ENCODE results near the gene FRMD7. TPM values are rescaled to one million over a fixed set of nuclear protein-coding genes. Genes with fewer than 3 reads are reported as not detected.

The FRMD7 gene
- total and polyA plus RNA-seq, 2 of the 4 experiments (the other 2 are of a cell fraction) = not detected

DNA sequence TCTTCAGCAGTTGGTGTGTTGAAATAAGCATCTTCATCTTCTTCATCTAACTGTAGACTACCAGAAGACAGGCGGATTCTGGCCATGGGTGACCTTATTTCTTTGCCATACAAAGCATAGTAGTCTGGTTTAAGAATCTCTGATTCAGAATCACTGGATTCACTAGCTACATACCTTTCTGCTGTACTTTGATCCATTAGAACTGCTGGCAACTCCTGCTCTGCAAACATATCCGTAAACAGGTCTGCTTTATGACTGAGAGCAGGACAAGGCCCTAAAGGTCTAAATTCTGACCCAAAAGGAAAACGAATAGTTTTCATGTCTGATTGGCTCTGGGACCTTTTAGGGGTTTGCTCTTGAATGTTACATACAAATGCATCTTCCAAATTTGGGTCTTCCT is 49.9 kb downstream of the FRMD7 start:
- ChIA-PET CTCF (no interaction called here), POLR2A (ENCODE audit: unreplicated experiment) (no interaction called here)
- H4K8ac ChIP-seq (ENCODE audit: low read depth in 2 of 2, low read length in 2 of 2) = no peak overlapping the region
- H2BK120ac ChIP-seq (ENCODE audit: low read depth, low read length) = no peak overlapping the region
- no peaks in the 10 kb centered on the region for H3K36me3 ChIP-seq (ENCODE audit: control insufficient read depth, insufficient read depth, low read length)
- H3K9me1 ChIP-seq (ENCODE audit: insufficient read depth, low read length) = no peaks in the 10 kb centered on the region
- BruUV-seq (replicated peaks) = no TSS peak
- H3K9me3 ChIP-seq (ENCODE audit: control insufficient read depth, insufficient read depth, low read length) = no peaks in the 10 kb centered on the region
- no peak overlapping the region for H3K4me2 ChIP-seq (ENCODE audit: low read depth, low read length)
- H3K79me1 ChIP-seq (ENCODE audit: low read depth in 1 of 2, low read length in 2 of 2) = no peaks in the 10 kb centered on the region
- no peak overlapping the region for H2BK5ac ChIP-seq (ENCODE audit: low read depth, low read length, poor library complexity, severe bottlenecking)
- dilution Hi-C loops (cut with HindIII; ENCODE audit: low sequenced_read_pairs, unreplicated experiment) (no loop called here), in situ Hi-C loops (cut with MboI; ENCODE audit: low sequenced_read_pairs) (no loop called here), intact Hi-C loops (cut with micrococcal nuclease) (no loop called here)
- H2AFZ ChIP-seq (replicated peaks; ENCODE audit: low read length, poor library complexity) = no peak overlapping the region
- no peak for ATAC-seq (ENCODE audit: low read depth)
- no CpG with 5 or more reads among the region's 3 CpGs for WGBS, 2 experiments (ENCODE audit: extremely low coverage in 2 of 2, insufficient read length in 1 of 2)
- no peak overlapping the region for H3K4ac ChIP-seq (ENCODE audit: low read depth, low read length)
- peaks cover 9% of the 10 kb centered on the region for H3K27me3 ChIP-seq (ENCODE audit: control insufficient read depth, insufficient read depth, low read length)
- TF ChIP-seq RCOR1 (IDR thresholded peaks at IDR 0.05; ENCODE audit: insufficient replicate concordance, low read length) = no peak
- no peak overlapping the region for H3K23ac ChIP-seq (ENCODE audit: low read depth, low read length)
- no peak overlapping the region for H2AK9ac ChIP-seq (replicated peaks; ENCODE audit: low read depth, low read length, poor library complexity)
- no peak overlapping the region for H4K91ac ChIP-seq (ENCODE audit: insufficient read depth, low read depth, low read length)
- H4K5ac ChIP-seq (ENCODE audit: low read depth, low read length) = no peak overlapping the region
- no peak overlapping the region for H2AK5ac ChIP-seq (ENCODE audit: low read depth, low read length)
- no peaks in the 10 kb centered on the region for H3K4me1 ChIP-seq (ENCODE audit: control insufficient read depth, insufficient read depth, low read length)
- H3K27ac ChIP-seq (ENCODE audit: insufficient read depth, low read length) = no peak overlapping the region
- no peak for DNase-seq
- no peak overlapping the region for H3K18ac ChIP-seq (ENCODE audit: low read depth, low read length)
- no peak overlapping the region for H2BK20ac ChIP-seq (ENCODE audit: low read depth, low read length)
- no peak overlapping the region for H3K4me3 ChIP-seq (ENCODE audit: insufficient read depth, low read depth, low read length)
- no peak overlapping the region for H3K9ac ChIP-seq (ENCODE audit: low read depth, low read length)
- no peak overlapping the region for H2BK15ac ChIP-seq (ENCODE audit: low read depth, low read length)
- H4K20me1 ChIP-seq (ENCODE audit: insufficient read depth, low read length) = no peaks in the 10 kb centered on the region
- H3K14ac ChIP-seq (replicated peaks; ENCODE audit: low read depth, low read length) = no peak overlapping the region
- no peak overlapping the region for H3K56ac ChIP-seq (ENCODE audit: extremely low read depth, insufficient read depth, low read length)

All from IMR-90 (cell line).